SK-N-SH (cell line): ENCODE data around the gene TLR3.

Experiments used
- EZH2phosphoT487 ChIP-seq: fragments of 200-600 bp; sonication (generic); IDR thresholded peaks from 2 replicates; pipeline ENCODE4 v1.6.1; 2017; ENCODE audit warnings: low read depth, mixed run types, mild to moderate bottlenecking, antibody characterized with exemption, moderate library complexity, borderline replicate concordance
- TF ChIP-seq, protein P1 (sequence below): fragments of 200-600 bp; sonication (generic); IDR thresholded peaks from 2 replicates; pipeline ENCODE4 v1.6.1; 2017; ENCODE audit warnings: antibody characterized with exemption, mild to moderate bottlenecking, moderate library complexity
- TF ChIP-seq, protein P2 (sequence below): IDR thresholded peaks from 2 replicates; pipeline ENCODE4 v1.4.0; 2012; ENCODE audit warnings: low read depth

DNA sequence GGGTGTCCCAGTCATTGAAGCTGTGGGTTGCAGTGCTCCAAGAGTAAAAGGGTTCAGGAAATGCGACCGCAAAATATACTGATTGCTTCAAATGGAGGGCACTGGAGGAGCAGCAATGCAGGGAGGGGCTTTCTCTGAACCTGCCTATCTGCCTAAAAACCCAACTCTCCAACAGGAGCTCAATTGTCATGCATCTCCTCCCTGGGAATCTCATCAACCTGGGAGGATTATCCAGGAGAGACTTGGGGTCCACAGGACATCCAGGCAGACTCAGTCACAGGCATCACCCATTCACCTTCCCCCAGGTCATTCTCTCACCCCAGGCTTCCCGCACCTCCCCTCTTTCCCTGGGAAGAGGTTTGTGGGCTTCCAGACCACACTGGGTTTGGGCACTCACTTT, 38.2 kb upstream of the TLR3 start:
- TF ChIP-seq, protein P1, sequence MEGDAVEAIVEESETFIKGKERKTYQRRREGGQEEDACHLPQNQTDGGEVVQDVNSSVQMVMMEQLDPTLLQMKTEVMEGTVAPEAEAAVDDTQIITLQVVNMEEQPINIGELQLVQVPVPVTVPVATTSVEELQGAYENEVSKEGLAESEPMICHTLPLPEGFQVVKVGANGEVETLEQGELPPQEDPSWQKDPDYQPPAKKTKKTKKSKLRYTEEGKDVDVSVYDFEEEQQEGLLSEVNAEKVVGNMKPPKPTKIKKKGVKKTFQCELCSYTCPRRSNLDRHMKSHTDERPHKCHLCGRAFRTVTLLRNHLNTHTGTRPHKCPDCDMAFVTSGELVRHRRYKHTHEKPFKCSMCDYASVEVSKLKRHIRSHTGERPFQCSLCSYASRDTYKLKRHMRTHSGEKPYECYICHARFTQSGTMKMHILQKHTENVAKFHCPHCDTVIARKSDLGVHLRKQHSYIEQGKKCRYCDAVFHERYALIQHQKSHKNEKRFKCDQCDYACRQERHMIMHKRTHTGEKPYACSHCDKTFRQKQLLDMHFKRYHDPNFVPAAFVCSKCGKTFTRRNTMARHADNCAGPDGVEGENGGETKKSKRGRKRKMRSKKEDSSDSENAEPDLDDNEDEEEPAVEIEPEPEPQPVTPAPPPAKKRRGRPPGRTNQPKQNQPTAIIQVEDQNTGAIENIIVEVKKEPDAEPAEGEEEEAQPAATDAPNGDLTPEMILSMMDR = no peak
- TF ChIP-seq, protein P2, sequence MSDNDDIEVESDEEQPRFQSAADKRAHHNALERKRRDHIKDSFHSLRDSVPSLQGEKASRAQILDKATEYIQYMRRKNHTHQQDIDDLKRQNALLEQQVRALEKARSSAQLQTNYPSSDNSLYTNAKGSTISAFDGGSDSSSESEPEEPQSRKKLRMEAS = no peak
- no peak for TF ChIP-seq EZH2phosphoT487
